Activated gamma-delta T cell treated with Interleukin-2 at 50 U/mL for 16 hours (primary cell): ENCODE results near the gene ZNF514.
A peak's percentile ranks its signal among the peaks of the same experiment; 100 is the strongest.
"Not testable (repeated sequence)": the region's sequence is repeated elsewhere in the genome, so short reads cannot be mapped to it uniquely, and the experiment has no call there.

Experiments
- DNase-seq: peaks from one replicate; pipeline ENCODE4 v3.0.0-alpha.2; 2020

ZNF514 gene

GRCh38 chr2:95121407-95122196, 38.0 kb downstream of the ZNF514 start, which contains the start of gene MRPS5:
Gene MRPS5, minus strand, starts transcription at chr2:95121808. Its CDS starts 17 bp downstream, at chr2:95121791.
- DNase-seq: peak; percentile 84

- no peak for DNase-seq
Measured at GRCh38 chr2:95121093-95121406, 38.6 kb downstream of the ZNF514 start.

- DNase-seq: peak; percentile 68
Measured at GRCh38 chr2:95115418-95115817, 44.2 kb downstream of the ZNF514 start.

- DNase-seq: no peak
Measured at GRCh38 chr2:95113464-95113863, 46.2 kb downstream of the ZNF514 start.

GRCh38 chr2:95110395-95110794, 49.3 kb downstream of the ZNF514 start:
- no peak for DNase-seq

- DNase-seq: no peak
Measured at GRCh38 chr2:95109260-95109659, 50.4 kb downstream of the ZNF514 start.

GRCh38 chr2:95106081-95106480, 53.6 kb downstream of the ZNF514 start:
- DNase-seq: no peak

GRCh38 chr2:95104606-95105005, 55.0 kb downstream of the ZNF514 start:
- DNase-seq: no peak

- no peak for DNase-seq
Measured at GRCh38 chr2:95099910-95100309, 59.7 kb downstream of the ZNF514 start.

GRCh38 chr2:95098273-95098672, 61.4 kb downstream of the ZNF514 start:
- not testable (repeated sequence) for DNase-seq
